Measurements from ENCODE around the gene UFM1. TPM values are rescaled to one million over a fixed set of nuclear protein-coding genes. Genes with fewer than 3 reads are reported as not detected.

The UFM1 gene
- total and polyA plus RNA-seq, 9 of the 15 experiments (the other 6 are each of a cell fraction or from before 2014, with no cell fraction given): 26.3 to 58.5 (median 36.1) TPM

- in situ Hi-C loops (cut with MboI) (no loop called here), intact Hi-C loops (cut with micrococcal nuclease) (no loop called here)
- Histone ChIP-seq H3K4me2 (ENCODE audit: insufficient read depth, low read length) (no peak overlapping the region), H3K27me3 (ENCODE audit: control insufficient read depth in 2 of 2, insufficient read depth in 2 of 2, low read length in 2 of 2) (no peaks in the 10 kb centered on the region), H3K4me3 (no peak overlapping the region), H4K20me1 (replicated peaks; ENCODE audit: control insufficient read depth, insufficient read depth, low read length) (no peaks in the 10 kb centered on the region), H3K9me1 (ENCODE audit: control insufficient read depth, insufficient read depth, low read length) (no peaks in the 10 kb centered on the region), H3K9ac (ENCODE audit: insufficient read depth in 1 of 2, low read depth in 2 of 2, low read length in 2 of 2) (no peak overlapping the region), H3K4me1 (replicated peaks in 1 of 2; ENCODE audit: control insufficient read depth in 2 of 2, insufficient read depth in 2 of 2, low read length in 2 of 2) (no peaks in the 10 kb centered on the region), H3K79me2 (ENCODE audit: control insufficient read depth, insufficient read depth, low read length) (no peaks in the 10 kb centered on the region), H3K9me3 (replicated peaks; ENCODE audit: control insufficient read depth, insufficient read depth, low read depth, low read length) (no peaks in the 10 kb centered on the region), H3K27ac (ENCODE audit: extremely low read depth, low read depth, low read length) (no peak overlapping the region), H3K36me3 (ENCODE audit: control insufficient read depth, insufficient read depth, low read length) (no peaks in the 10 kb centered on the region), H2AFZ (ENCODE audit: low read depth, low read length) (no peak overlapping the region)
- WGBS (ENCODE audit: insufficient coverage, low coverage, missing lambda C conversion rate): 0% methylated on average over 1 of the region's 1 CpG
- no TSS peak for BruUV-seq (replicated peaks)
- DNase-seq (ENCODE audit: extremely low read depth in 1 of 4, low spot score in 3 of 4) (no peak), ATAC-seq (no peak), FAIRE-seq (no peak)
- CTCF ChIA-PET (ENCODE audit: low intra/inter-chr PET ratio): no interaction called here
- POLR2A ChIA-PET: no interaction called here
- TF ChIP-seq ZNF592 (IDR thresholded peaks at IDR 0.05) (no peak), ZC3H11A (IDR thresholded peaks at IDR 0.05; ENCODE audit: low read depth, low read length) (no peak), DMBX1 (CRISPR knock-in tag; IDR thresholded peaks at IDR 0.05; ENCODE audit: borderline replicate concordance) (no peak), CBX8 (IDR thresholded peaks at IDR 0.05; ENCODE audit: borderline replicate concordance, extremely low read depth, low read depth, low read length, poor library complexity, severe bottlenecking) (no peak), U2AF1 (optimal IDR thresholded peaks at IDR 0.05; ENCODE audit: low read depth, low read length) (no peak), ZNF431 (CRISPR knock-in tag; IDR thresholded peaks at IDR 0.05) (no peak), IRF2 (CRISPR knock-in tag; IDR thresholded peaks at IDR 0.05) (no peak), ZNF551 (CRISPR knock-in tag; IDR thresholded peaks at IDR 0.05) (no peak), TFE3 (CRISPR knock-in tag; IDR thresholded peaks at IDR 0.05) (no peak), PHF20 (IDR thresholded peaks at IDR 0.05; ENCODE audit: partially characterized antibody) (no peak), TEAD2 (tag; IDR thresholded peaks at IDR 0.05) (no peak), BMI1 (IDR thresholded peaks at IDR 0.05; ENCODE audit: low read length) (no peak), DLX4 (CRISPR knock-in tag; IDR thresholded peaks at IDR 0.05) (no peak), GMEB1 (CRISPR knock-in tag; IDR thresholded peaks at IDR 0.05) (no peak)
These were observed 26.9 kb downstream of the UFM1 start for GRCh38 chr13:38376546-38376945.
